Stimulated activated CD4-positive, alpha-beta T cell treated with anti-CD3 and anti-CD28 coated beads, Interleukin-15, amount 100 ng/mL, for 48 hours (primary cell): ENCODE results near the gene GRIPAP1.
A peak's percentile ranks its signal among the peaks of the same experiment; 100 is the strongest.

Source experiments
- DNase-seq, 2 donors: peaks; one replicate each; pipeline ENCODE4 v3.0.0-alpha.2; 2020; ENCODE audit warnings: low read depth in 2 of 2

Gene GRIPAP1

GRCh38 chrX:49002091-49002935 lies at the start of gene GRIPAP1:
GRIPAP1 (minus strand) TSS chrX:49002264; CDS start chrX:49002229, 35 bp downstream.
- peak; percentile 55 for DNase-seq

GRCh38 chrX:49043987-49044281 lies 41.9 kb upstream of the GRIPAP1 start:
- no peak for DNase-seq

- DNase-seq, result peak; percentile 93 to 94
Observed at GRCh38 chrX:49043220-49043986, 41.3 kb upstream of the GRIPAP1 start, which contains the start of gene TFE3. TFE3 (minus strand) TSS chrX:49043357; CDS start chrX:49043226, 131 bp downstream.

- DNase-seq, result no peak
Observed at GRCh38 chrX:49042581-49043219, 40.6 kb upstream of the GRIPAP1 start.

- no peak for DNase-seq
Observed at GRCh38 chrX:49041744-49042580, 39.9 kb upstream of the GRIPAP1 start.

- DNase-seq, result no peak
Observed at GRCh38 chrX:49040376-49040955, 38.4 kb upstream of the GRIPAP1 start.

GRCh38 chrX:49039598-49040375 lies 37.7 kb upstream of the GRIPAP1 start:
- DNase-seq, result peak; percentile 17 to 29

- no peak for DNase-seq
Observed at GRCh38 chrX:49037883-49038475, 35.9 kb upstream of the GRIPAP1 start.

GRCh38 chrX:49030283-49030682 lies 28.2 kb upstream of the GRIPAP1 start:
- no peak for DNase-seq

- DNase-seq, result no peak
Observed at GRCh38 chrX:49029876-49030275, 27.8 kb upstream of the GRIPAP1 start.

- DNase-seq, result no peak
Observed at GRCh38 chrX:49019599-49020249, 17.7 kb upstream of the GRIPAP1 start.

- no peak for DNase-seq
Observed at GRCh38 chrX:49019050-49019449, 17.0 kb upstream of the GRIPAP1 start.

GRCh38 chrX:49003696-49004095 lies 1.6 kb upstream of the GRIPAP1 start:
- DNase-seq, result no peak

GRCh38 chrX:49001521-49002090 lies 458 bp downstream of the GRIPAP1 start:
- peak; percentile 14 to 29 for DNase-seq

- no peak for DNase-seq
Observed at GRCh38 chrX:49000636-49001035, 1.4 kb downstream of the GRIPAP1 start.

- no peak for DNase-seq
Observed at GRCh38 chrX:48999030-48999429, 3.0 kb downstream of the GRIPAP1 start.

- no peak for DNase-seq
Observed at GRCh38 chrX:48998391-48998790, 3.7 kb downstream of the GRIPAP1 start.

GRCh38 chrX:48997865-48998264 lies 4.2 kb downstream of the GRIPAP1 start:
- DNase-seq, result no peak

GRCh38 chrX:48997455-48997854 lies 4.6 kb downstream of the GRIPAP1 start:
- no peak for DNase-seq
